Mucosa of gallbladder (tissue), 1 donor: ENCODE results near the gene ZNF107. TPM values are rescaled to one million over a fixed set of nuclear protein-coding genes. Genes with fewer than 3 reads are reported as not detected.
"Not testable (repeated sequence)": the region's sequence is repeated elsewhere in the genome, so short reads cannot be mapped to it uniquely, and the experiment has no call there.

ENCODE experiments used
- DNase-seq: peaks from one replicate; pipeline ENCODE4 v3.0.0-alpha.2; 2020; ENCODE audit warnings: low spot score
- total RNA-seq: library from RNA; stranded (reverse); gene quantifications from one replicate; pipeline ENCODE4 v1.2.1, GENCODE V29; 2021
- donor health status: DM: no; HTN: no; CAD: no.

Gene ZNF107
- total RNA-seq, 1 donor from 2014 or later: 6.6 TPM

DNA sequence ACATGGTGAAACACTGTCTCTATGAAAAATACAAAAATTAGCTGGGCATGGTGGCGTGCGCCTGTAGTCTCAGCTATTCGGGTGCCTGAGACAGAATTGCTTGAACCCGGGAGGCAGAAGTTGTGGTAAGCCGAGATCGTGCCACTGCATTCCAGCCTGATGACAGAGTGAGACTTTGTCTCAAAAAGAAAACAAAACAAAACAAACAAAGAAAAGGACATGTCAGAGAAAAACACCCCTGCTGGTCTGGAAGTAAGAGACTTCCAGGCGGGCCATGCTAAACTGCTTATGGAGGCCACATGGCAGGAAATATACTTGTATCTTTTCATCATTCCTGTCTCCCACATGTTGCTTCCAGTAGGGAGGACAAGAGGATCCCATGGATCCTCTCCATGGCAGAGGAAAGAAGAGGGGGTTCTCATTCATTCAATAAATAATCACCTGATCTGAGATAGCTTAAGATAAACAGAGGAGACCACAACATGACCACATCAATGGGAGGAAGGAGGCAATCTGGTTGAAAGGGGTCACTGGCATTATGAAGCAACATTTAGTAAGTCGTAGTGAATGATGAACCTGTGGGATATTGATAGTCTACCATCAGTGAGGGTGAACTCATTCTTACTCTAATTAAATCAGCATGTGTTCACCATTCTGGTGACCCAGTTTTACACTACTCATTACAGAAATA is 67.8 kb downstream of the ZNF107 start:
- DNase-seq: no peak

DNA sequence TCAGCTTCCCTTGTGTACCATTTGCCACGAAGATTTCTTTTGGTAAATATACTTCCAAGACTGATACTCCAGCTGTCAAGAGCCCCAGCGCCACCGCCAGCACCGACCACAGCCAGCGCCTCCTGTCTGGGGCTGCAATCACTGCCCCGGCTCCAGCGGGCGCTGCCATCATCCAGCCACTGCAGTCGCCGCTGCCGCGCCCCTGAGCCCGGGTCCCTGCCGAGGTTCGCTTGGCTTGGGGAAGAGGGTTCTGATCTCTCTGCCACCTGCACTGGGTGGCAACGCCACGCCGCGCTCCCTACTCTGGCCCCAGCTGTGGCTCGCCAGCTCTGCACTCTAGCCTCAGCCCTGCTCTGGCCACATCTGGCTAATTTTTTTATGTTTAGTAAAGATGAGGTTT is 70.6 kb downstream of the ZNF107 start:
- DNase-seq: no peak

DNA sequence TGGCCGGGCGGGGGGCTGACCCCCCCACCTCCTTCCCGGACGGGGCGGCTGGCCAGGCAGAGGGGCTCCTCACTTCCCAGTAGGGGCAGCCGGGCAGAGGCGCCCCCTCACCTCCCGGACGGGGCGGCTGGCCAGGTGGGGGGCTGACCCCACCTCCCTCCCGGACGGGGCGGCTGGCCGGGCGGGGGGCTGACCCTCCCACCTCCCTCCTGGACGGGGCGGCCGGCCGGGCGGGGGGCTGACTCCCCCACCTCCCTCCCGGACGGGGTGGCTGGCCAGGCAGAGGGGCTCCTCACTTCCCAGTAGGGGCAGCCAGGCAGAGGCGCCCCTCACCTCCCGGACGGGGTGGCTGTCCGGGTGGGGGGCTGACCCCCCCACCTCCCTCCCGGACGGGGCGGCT is 72.5 kb downstream of the ZNF107 start:
- DNase-seq: not testable (repeated sequence)

DNA sequence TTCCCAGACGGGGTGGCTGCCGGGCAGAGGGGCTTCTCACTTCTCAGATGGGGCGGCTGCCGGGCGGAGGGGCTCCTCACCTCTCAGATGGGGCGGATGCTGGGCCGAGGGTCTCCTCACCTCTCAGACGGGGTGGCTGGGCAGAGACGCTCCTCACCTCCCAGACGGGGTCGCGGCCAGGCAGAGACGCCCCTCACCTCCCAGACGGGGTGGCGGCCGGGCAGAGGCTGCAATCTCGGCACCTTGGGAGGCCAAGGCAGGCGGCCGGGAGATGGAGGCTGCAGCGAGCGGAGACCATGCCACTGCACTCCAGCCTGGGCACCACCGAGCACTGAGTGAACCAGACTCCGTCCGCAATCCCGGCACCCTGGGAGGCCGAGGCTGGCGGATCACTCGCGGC is 73.0 kb downstream of the ZNF107 start:
- DNase-seq: not testable (repeated sequence)

DNA sequence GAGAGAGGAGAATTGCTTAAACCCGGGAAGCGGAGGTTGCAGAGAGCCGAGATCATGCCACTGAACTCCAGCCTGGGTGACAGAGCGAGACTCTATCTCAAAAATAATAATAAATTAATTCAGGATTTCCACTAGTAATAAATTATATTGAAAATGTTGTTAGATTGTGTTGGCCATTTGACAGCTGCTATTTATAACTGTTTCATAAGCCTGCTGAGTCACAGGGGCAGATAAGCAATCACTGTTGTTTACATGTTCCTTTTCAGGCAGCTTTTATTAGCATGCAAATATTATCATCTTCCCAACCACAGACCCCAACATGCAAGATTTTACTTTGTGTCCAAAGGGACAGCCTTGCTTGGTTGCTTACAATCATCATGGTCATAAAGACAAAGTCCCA is 78.7 kb downstream of the ZNF107 start:
- DNase-seq: no peak

DNA sequence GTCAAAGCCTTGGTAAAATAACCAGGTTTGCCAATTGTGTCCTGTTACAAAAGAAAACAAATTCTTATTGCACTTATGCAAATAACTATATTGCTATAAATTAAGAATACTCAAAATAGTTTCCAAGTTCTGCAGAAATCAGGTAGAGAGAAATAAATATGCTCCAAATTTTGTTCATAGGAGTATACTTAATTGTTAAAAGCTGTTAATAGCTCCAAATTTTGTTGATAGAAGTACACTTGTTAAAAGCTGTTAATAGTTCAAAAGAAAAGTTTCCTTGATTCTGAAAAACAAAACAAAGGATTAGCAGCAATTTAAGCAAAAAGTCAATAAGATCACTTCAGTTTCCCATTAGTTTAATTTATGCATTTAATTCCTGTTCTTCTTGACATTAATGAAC is 81.9 kb downstream of the ZNF107 start:
- no peak for DNase-seq

DNA sequence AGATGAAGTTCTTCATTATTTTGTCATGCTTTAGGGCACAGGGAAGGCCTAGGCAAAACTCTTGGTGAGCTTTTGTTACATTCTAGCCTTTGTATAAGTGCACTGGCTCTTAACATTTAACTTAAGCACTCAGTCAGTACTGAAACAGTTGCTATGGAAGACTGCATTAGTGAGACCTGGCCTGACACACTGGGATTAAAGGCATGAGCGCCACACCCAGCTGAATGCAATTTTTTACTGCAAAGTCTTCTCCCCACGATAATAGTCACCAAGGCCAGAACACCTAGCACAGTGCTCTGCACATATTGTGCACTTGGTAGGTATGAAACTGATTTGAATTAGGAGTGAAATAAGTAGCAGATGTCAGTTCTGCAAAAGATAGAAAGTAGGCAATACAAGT is 87.1 kb downstream of the ZNF107 start:
- no peak for DNase-seq

DNA sequence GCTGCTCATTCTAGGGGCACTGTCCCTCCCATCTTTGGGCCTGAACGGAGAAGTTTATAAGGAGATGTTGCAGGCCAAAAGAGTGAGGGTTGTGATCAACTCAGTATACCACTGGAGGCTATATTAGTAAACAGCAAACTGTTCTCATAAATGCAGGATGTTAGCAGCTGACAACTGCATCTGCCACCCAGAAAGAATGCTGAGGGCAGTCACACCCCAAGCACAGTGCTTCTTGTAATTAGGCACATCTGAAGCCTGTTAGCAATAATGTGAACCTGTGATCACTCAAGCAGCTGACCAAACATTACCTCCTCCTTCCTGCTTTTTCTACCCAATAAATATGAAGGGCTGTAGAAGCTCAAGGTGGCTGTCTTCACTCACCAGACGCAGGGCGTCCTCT is 89.9 kb downstream of the ZNF107 start:
- DNase-seq: no peak

DNA sequence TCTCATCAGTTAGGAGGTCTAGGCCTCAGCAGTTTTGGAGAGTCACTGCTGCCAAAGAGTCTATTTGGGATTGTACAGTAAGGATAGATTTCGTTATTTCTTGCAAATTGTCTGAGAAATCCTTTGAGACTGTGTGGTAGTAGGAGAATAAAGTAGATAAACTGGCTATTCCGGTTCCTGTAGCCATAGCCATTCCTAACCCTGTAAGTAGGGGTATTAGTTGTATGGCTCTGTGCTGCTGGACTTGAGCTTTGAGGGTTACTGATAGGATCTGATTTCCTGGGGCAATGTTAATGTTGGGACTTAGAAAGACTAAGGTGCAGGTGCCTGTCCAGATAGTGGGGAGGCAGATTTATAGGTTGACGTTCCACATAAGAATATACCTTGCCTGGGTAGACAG is 92.2 kb downstream of the ZNF107 start:
- DNase-seq: no peak

Other genes starting within 250 kb of the ZNF107 start
- 18.2 TPM for gene ZNF680, start 103.1 kb upstream of the ZNF107 start, total RNA-seq
- gene ZNF138, start 128.3 kb downstream of the ZNF107 start, total RNA-seq: 7.5 TPM
- gene ZNF273, start 237.1 kb downstream of the ZNF107 start, total RNA-seq: 9.3 TPM